OCI-LY7 (cell line): Measurements from ENCODE around the gene PLPP1. TPM values are rescaled to one million over a fixed set of nuclear protein-coding genes. Genes with fewer than 3 reads are reported as not detected.

Experiments
- BruUV-seq: library from RNA; stranded (reverse); fragments of 400-500 nt; replicated peaks from 2 replicates; lab custom pipeline; 2021; lab: Mats Ljungman, UMichigan
- CTCF ChIA-PET: fragments of 300-600 bp; sonication (Branson Sonifier 250); formaldehyde crosslinking; loops from one replicate; lab custom pipeline; 2022; ENCODE audit warnings: antibody characterized with exemption; ENCODE audit not compliant: unreplicated experiment; lab: Charles Lee
- POLR2A ChIA-PET: fragments of 300-600 bp; sonication (Branson Sonifier 250); formaldehyde crosslinking; loops from one replicate; lab custom pipeline; 2022; ENCODE audit warnings: antibody characterized with exemption; lab: Charles Lee
- DNase-seq: peaks from one replicate; pipeline ENCODE4 v3.0.0-alpha.2; 2015; ENCODE audit warnings: low spot score
- H2AFZ ChIP-seq: fragments of 200-600 bp; sonication (generic), shearing (Covaris generic); 2 replicates; pipeline ENCODE4 v1.6.1; 2014; ENCODE audit warnings: mild to moderate bottlenecking, antibody characterized with exemption, low read length, moderate library complexity
- H3K27ac ChIP-seq: fragments of 200-600 bp; sonication (generic); 2 replicates; pipeline ENCODE4 v1.5.1; 2014; ENCODE audit warnings: mixed run types, low read depth, mild to moderate bottlenecking, moderate library complexity, low read length, inconsistent platforms; ENCODE audit not compliant: poor library complexity, severe bottlenecking
- H3K36me3 ChIP-seq: fragments of 200-600 bp; sonication (generic); 2 replicates; pipeline ENCODE4 v1.6.1; 2014; ENCODE audit warnings: mild to moderate bottlenecking, antibody characterized with exemption, low read length, moderate library complexity, mixed read lengths; ENCODE audit not compliant: insufficient read depth
- H3K4me1 ChIP-seq: fragments of 200-600 bp; sonication (generic); 2 replicates; pipeline ENCODE4 v1.5.1; 2014; ENCODE audit warnings: mild to moderate bottlenecking, low read length; ENCODE audit not compliant: insufficient read depth, poor library complexity, severe bottlenecking
- H3K4me2 ChIP-seq: fragments of 200-600 bp; sonication (generic); 2 replicates; pipeline ENCODE4 v1.6.1; 2014; ENCODE audit warnings: mild to moderate bottlenecking, low read length
- H3K4me3 ChIP-seq: fragments of 200-600 bp; sonication (generic); 2 replicates; pipeline ENCODE4 v1.5.1; 2014; ENCODE audit warnings: mild to moderate bottlenecking, low read depth, low read length; ENCODE audit not compliant: poor library complexity, severe bottlenecking
- H3K79me2 ChIP-seq: fragments of 200-600 bp; sonication (generic); 2 replicates; pipeline ENCODE4 v1.6.1; 2016; ENCODE audit warnings: low read depth, mild to moderate bottlenecking, low read length, moderate library complexity, mixed read lengths; ENCODE audit not compliant: insufficient read depth
- H3K9me2 ChIP-seq: fragments of 200-600 bp; sonication (generic); 2 replicates; pipeline ENCODE4 v1.6.1; 2016; ENCODE audit warnings: mild to moderate bottlenecking, low read length, mixed read lengths; ENCODE audit not compliant: insufficient read depth
- H3K9me3 ChIP-seq: fragments of 200-600 bp; sonication (generic); 2 replicates; pipeline ENCODE4 v1.6.1; 2014; ENCODE audit warnings: mild to moderate bottlenecking, mixed run types, low read length, mixed read lengths
- H4K20me1 ChIP-seq: fragments of 200-600 bp; sonication (generic); 2 replicates; pipeline ENCODE4 v1.6.1; 2014; ENCODE audit warnings: mild to moderate bottlenecking, antibody characterized with exemption, low read length, moderate library complexity, mixed read lengths; ENCODE audit not compliant: insufficient read depth
- CTCF ChIP-seq: fragments of 200-600 bp; sonication (generic); conservative IDR thresholded peaks from 2 replicates; pipeline ENCODE4 v1.5.1; 2014; ENCODE audit warnings: mild to moderate bottlenecking, antibody characterized with exemption, low read length, moderate library complexity, mixed read lengths
- EZH2phosphoT487 ChIP-seq: fragments of 200-600 bp; sonication (generic); IDR thresholded peaks from 2 replicates; pipeline ENCODE4 v1.6.1; 2018; ENCODE audit warnings: low read depth, borderline replicate concordance, mild to moderate bottlenecking, mixed run types, antibody characterized with exemption, low read length, moderate library complexity, mixed read lengths
- intact Hi-C: fragments of 100-400 bp; cut with micrococcal nuclease; formaldehyde crosslinking; loops from one replicate; pipeline ENCODE4 v1.10.0; 2022; ENCODE audit not compliant: unreplicated experiment
- total RNA-seq, 2 experiments: library from RNA; depleted of rRNA in 1 of 2; stranded (reverse); fragments of >200 nt in 1 of 2; shearing (Covaris generic) in 1 of 2; gene quantifications; 2 replicates each; pipeline ENCODE4 v1.2.3, GENCODE V29; 2014 to 2022

Gene PLPP1
- total RNA-seq, 2 experiments from 2014 or later, result 2.3 to 6.8 TPM

- Histone ChIP-seq H3K4me2 (no peak overlapping the region), H3K79me2 (no peaks in the 10 kb centered on the region), H3K4me1 (no peaks in the 10 kb centered on the region), H3K9me2 (no peaks in the 10 kb centered on the region), H3K27ac (no peak overlapping the region), H4K20me1 (no peaks in the 10 kb centered on the region), H2AFZ (no peak overlapping the region), H3K4me3 (no peak overlapping the region), H3K9me3 (no peaks in the 10 kb centered on the region), H3K36me3 (peaks cover 91% of the 10 kb centered on the region)
- DNase-seq, result no peak
- intact Hi-C loops, result no loop called here
- ChIA-PET POLR2A (interaction anchor here (1.2 kb wide), 1 partner anchor 37 kb away, joined by 6 read pairs; no protein-coding TSS in a partner anchor), CTCF (interaction anchor here (0.5 kb wide), 1 partner anchor 262 kb away, joined by 3 read pairs; no protein-coding TSS in a partner anchor)
- no TSS peak for BruUV-seq
- TF ChIP-seq CTCF, result no peak
- no peak for TF ChIP-seq EZH2phosphoT487
These were observed 125.0 kb downstream of the PLPP1 start for GRCh38 chr5:55409775-55410174.

DNA sequence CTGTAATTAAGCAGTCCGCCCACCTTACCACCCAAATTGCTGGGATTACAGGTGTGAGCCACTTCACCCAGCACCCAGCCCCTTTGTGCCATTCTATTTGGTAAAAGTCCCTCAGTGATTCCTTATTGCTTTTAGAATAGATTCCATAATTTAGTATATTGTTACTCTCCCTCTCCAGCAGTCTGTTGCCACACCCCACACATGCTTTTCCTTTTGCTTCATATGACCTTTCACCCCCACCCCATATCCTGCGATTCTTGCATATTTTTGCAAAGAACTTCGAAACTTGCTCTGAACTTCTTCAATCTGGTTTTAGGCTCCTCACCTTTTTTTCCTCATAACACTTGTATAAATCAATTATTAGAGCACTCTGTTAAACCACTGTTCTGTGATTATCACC, 126.8 kb downstream of the PLPP1 start:
- intact Hi-C loops, result loop anchor here (2.0 kb wide), 1 partner anchor 285 kb away; no protein-coding TSS in a partner anchor
- no TSS peak for BruUV-seq

More for the DNA sequence above, 126.8 kb downstream of the PLPP1 start:
- Histone ChIP-seq H4K20me1 (no peaks in the 10 kb centered on the region), H3K4me2 (no peak overlapping the region), H3K9me3 (no peaks in the 10 kb centered on the region), H3K4me1 (no peaks in the 10 kb centered on the region), H3K79me2 (no peaks in the 10 kb centered on the region), H2AFZ (no peak overlapping the region), H3K27ac (no peak overlapping the region), H3K36me3 (peaks cover 92% of the 10 kb centered on the region), H3K9me2 (no peaks in the 10 kb centered on the region), H3K4me3 (no peak overlapping the region)
- ChIA-PET POLR2A (no interaction called here), CTCF (no interaction called here)
- TF ChIP-seq EZH2phosphoT487, result no peak
- TF ChIP-seq CTCF, result no peak
- no peak for DNase-seq
